GM10266 (cell line): ENCODE results near the gene GJB6.

ENCODE experiments used
- DNase-seq: peaks from one replicate; pipeline ENCODE4 v3.0.0; 2012; ENCODE audit errors: extremely low spot score
- CTCF ChIP-seq: IDR thresholded peaks from 2 replicates; pipeline ENCODE4 v1.5.1; 2012; ENCODE audit warnings: mild to moderate bottlenecking, low read depth; ENCODE audit not compliant: control insufficient read depth, insufficient read depth; ENCODE audit errors: missing control alignments

Gene GJB6

GRCh38 chr13:20192836-20193161 is 39.3 kb downstream of the GJB6 start, which contains the start of gene GJB2:
TSS of gene GJB2 (minus strand) at chr13:20192938. CDS start at chr13:20189581, 3,357 bp downstream.
- TF ChIP-seq CTCF = no peak
- DNase-seq = no peak

GRCh38 chr13:20192158-20192835 is 39.8 kb downstream of the GJB6 start:
- peak; percentile 18 for TF ChIP-seq CTCF
- DNase-seq = peak; percentile 46

- DNase-seq = no peak
- no peak for TF ChIP-seq CTCF
Measured at GRCh38 chr13:20191311-20192157, 40.6 kb downstream of the GJB6 start.

GRCh38 chr13:20190481-20191310 is 41.4 kb downstream of the GJB6 start:
- TF ChIP-seq CTCF = no peak
- no peak for DNase-seq

GRCh38 chr13:20190076-20190475 is 42.0 kb downstream of the GJB6 start:
- TF ChIP-seq CTCF = no peak
- no peak for DNase-seq

- no peak for TF ChIP-seq CTCF
- no peak for DNase-seq
Measured at GRCh38 chr13:20188667-20189553, 43.2 kb downstream of the GJB6 start.
